UCSD-AML1 (cell line): ENCODE results near the gene ACY1.
"Not testable (repeated sequence)": the region's sequence is repeated elsewhere in the genome, so short reads cannot be mapped to it uniquely, and the experiment has no call there.

Experiments used
- DNase-seq: peaks from one replicate; lab custom pipeline; 2025; ENCODE audit not compliant: unreplicated experiment; lab: John Stamatoyannopoulos, UW

Gene ACY1

GRCh38 chr3:52023860-52024764 is 40.8 kb downstream of the ACY1 start:
- DNase-seq = no peak

GRCh38 chr3:52024765-52025452 is 41.6 kb downstream of the ACY1 start:
- DNase-seq = no peak

GRCh38 chr3:52025453-52025852 is 42.1 kb downstream of the ACY1 start:
- no peak for DNase-seq

DNA sequence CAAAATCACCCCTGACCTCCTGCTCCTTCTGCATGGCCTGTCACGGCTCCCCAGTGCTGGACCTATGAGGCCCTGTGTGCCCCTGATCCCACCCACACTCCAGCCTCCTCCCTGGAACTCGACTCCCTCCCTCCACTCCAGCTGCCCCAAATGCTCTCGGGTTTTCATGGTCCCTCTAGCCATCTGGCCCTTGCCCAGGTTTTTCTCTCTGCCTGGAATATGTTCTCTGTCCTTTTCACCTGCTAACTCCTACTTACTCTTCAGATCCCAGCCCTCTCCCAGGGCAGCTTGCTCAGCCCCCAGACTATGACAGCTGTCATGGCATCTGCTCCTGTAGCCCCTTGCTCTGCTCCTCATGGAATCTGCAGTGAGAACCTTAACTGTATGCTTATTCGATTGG is 42.7 kb downstream of the ACY1 start:
- DNase-seq = no peak

GRCh38 chr3:52028572-52028971 is 45.2 kb downstream of the ACY1 start:
- no peak for DNase-seq

DNA sequence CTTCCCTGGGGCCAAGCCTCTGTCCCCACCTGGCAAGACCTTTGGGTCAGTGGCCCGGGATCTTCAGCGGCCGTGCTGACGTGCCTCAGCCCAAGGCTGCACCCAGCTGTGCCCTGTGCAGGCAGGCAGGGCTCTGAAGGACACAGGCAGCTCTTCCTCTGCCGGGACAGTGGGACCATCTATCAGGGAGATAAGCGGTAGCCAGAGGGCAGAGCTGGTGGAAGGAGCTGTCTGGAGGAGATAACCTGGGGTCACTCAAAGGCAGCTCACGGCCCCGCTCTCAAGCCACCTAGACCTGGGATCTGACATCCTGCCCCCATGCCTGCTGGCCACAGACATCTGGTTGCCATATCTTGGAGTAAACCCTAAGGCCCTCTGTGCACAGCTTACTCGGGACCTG is 45.7 kb downstream of the ACY1 start:
- DNase-seq = no peak

DNA sequence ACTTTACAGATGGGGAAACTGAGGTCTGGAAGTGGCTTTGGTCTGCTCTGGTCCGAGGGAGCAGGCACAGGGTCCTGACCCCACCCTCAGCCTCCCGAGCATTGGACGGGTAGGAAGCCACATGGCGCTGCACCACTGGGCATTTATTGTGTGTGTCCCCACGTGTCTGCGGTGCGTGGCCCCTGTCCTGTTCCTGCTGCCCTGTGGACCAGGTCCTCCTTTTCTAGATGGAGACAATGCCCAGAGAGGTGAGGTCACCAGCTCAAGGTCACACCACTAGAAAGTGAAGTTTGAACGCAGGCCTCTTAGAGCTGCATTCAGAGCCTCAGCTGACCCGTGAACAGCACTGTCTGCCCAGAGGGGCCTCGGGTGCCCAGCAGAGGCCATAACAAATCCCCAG is 46.2 kb downstream of the ACY1 start:
- no peak for DNase-seq

DNA sequence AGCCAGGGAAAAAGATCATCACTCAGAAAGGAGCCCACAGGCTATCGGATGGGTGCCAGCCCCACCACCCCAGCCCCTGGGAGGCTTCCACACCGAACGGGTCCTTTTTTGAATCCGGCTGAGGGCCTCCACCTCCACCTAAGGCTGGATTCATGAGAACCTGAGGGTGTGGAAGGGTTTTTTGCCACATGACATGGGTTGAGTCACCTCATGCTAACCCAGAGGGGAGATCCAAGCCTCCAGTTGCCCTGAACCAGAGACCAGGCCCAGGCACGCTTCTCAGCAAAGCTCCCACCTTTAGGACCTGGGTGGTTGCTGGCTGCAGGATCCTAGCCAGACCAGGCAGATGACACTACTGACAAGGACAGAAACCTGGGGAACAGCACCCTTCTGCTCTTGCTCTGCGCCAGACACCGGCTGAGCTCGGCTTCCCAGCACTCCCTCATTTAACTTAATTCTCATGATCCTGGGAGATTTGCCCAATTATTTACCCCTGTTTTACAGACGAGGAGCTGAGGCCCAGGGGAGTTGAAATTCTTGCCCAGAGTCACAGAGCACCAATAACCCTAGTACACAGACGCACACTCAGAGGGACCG is 47.5 kb downstream of the ACY1 start:
- no peak for DNase-seq

- no peak for DNase-seq
Observed at GRCh38 chr3:52031896-52032295, 48.6 kb downstream of the ACY1 start.

- no peak for DNase-seq
Observed at GRCh38 chr3:52032702-52033408, 49.5 kb downstream of the ACY1 start.

DNA sequence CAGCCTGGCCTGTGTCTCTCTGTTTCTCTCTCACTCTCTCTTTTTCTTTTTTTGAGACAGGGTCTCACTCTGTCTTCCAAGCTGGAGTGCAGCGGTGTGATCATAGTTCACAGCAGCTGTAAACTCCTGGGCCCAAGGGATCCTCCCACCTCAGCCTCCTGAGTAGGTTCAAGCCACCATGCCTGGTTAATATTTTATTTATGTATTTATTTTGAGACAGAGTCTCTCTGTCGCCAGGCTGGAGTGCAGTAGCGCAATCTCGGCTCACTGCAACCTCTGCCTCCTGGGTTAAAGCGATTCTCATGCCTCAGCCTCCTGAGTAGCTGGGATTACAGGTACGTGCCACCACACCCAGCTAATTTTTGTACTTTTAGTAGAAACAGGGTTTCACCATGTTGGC is 50.4 kb downstream of the ACY1 start:
- DNase-seq = not testable (repeated sequence)

- no peak for DNase-seq
Observed at GRCh38 chr3:52034212-52034611, 50.9 kb downstream of the ACY1 start.

DNA sequence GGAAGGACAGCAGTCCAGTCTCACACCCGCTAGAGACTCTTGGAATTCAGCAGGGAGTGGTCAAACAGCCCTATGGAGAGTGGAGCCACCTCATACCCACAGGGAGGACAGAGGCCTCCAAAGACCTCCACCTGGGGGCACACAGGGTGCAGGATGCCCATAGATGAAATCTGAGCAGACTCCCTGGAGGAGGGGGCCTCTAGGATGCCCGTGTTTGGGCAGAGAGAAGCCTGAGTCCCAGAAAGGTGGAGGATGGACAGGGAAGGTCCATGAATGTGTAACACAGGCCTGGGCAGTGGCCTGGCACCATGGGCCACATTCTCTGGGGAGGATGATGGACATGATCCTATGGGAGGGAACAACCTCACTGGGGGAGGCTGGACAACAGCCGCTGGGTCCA is 51.3 kb downstream of the ACY1 start:
- DNase-seq = no peak

DNA sequence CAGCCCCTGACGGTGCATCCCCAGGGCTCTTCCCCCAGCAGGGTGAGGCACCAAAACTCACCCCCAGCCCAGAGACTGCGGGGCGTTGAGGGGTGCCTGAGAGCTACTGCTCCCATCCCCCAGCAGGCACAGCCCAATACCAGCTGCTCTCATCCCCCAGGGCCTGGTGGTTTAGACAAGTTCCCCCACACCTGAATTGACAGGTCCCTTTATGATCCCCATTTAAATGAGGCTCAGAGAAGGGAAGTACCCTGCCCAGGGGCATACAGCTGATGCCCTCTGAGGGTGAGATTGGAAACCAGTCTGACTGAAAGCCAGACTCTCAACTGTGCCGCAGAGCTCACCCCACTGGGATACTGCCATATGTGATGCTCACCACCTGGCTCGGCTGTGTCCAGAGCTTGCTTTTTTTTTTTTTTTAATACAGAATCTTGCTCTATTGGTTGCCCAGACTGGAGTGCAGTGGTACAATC is 52.9 kb downstream of the ACY1 start:
- DNase-seq = no peak

- DNase-seq = no peak
Observed at GRCh38 chr3:52036829-52037228, 53.5 kb downstream of the ACY1 start.

DNA sequence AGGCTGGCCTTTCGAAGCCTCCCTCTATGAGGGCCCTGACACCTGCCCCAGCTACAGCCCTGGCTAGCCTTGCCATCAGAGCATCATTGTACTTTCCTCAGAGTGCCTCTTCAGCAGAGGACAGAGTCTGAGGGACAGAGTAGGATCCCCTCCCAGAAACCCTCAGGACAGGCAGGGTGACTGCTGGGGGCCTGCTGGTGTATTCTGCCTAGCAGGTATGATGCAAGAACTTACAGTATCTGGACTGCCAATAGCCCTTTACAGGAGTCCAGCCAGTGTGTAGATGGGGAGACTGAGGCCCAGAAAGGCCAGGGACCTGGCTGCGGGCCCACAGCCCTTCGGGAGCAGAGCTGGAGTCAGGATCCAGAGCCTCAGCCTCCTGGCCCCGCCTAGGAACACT is 54.0 kb downstream of the ACY1 start:
- DNase-seq = no peak

- DNase-seq = no peak
Observed at GRCh38 chr3:52038227-52038626, 54.9 kb downstream of the ACY1 start.
